Fibroblast of peridontal ligament (primary cell): Measurements from ENCODE around the gene INTS11.
A peak's percentile ranks its signal among the peaks of the same experiment; 100 is the strongest.

Experiments used
- DNase-seq: peaks from one replicate; pipeline ENCODE4 v3.0.0-alpha.2; 2010; ENCODE audit errors: extremely low read depth

The INTS11 gene

GRCh38 chr1:1357871-1358432, 33.5 kb upstream of the INTS11 start:
- DNase-seq = no peak

- DNase-seq = no peak
These were observed 32.4 kb upstream of the INTS11 start for GRCh38 chr1:1356796-1357401.

- DNase-seq = no peak
These were observed 31.8 kb upstream of the INTS11 start for GRCh38 chr1:1356166-1356795.

- no peak for DNase-seq
These were observed 31.0 kb upstream of the INTS11 start for GRCh38 chr1:1355416-1355815.

- DNase-seq = no peak
These were observed 30.1 kb upstream of the INTS11 start for GRCh38 chr1:1354271-1355247.

- DNase-seq = no peak
These were observed 29.1 kb upstream of the INTS11 start for GRCh38 chr1:1353389-1354151.

GRCh38 chr1:1352786-1353388, 28.4 kb upstream of the INTS11 start:
- no peak for DNase-seq

GRCh38 chr1:1351511-1352427, 27.3 kb upstream of the INTS11 start:
- DNase-seq = peak; percentile 47

GRCh38 chr1:1349256-1350012, 25.0 kb upstream of the INTS11 start, which contains the start of gene DVL1:
DVL1 (minus strand) TSS chr1:1349418; CDS start chr1:1349065, 353 bp downstream.
- DNase-seq = peak; percentile 69

GRCh38 chr1:1348420-1349255, 24.2 kb upstream of the INTS11 start:
- DNase-seq = no peak

GRCh38 chr1:1347663-1348419, 23.4 kb upstream of the INTS11 start:
- no peak for DNase-seq

GRCh38 chr1:1347026-1347595, 22.7 kb upstream of the INTS11 start:
- DNase-seq = no peak

- no peak for DNase-seq
These were observed 22.0 kb upstream of the INTS11 start for GRCh38 chr1:1346501-1346890.

- DNase-seq = no peak
These were observed 21.5 kb upstream of the INTS11 start for GRCh38 chr1:1345860-1346500.

GRCh38 chr1:1345384-1345783, 20.9 kb upstream of the INTS11 start:
- DNase-seq = no peak

GRCh38 chr1:1344655-1345361, 20.3 kb upstream of the INTS11 start:
- no peak for DNase-seq
